IMR-90 (cell line): ENCODE data around the gene ZAR1. TPM values are rescaled to one million over a fixed set of nuclear protein-coding genes. Genes with fewer than 3 reads are reported as not detected.

Experiments used
- ATAC-seq: fragments of 200-7000 bp; cut with Tn5 transposase; 2 replicates; pipeline ENCODE4 v1.9.1; 2020; ENCODE audit warnings: low read depth, mild to moderate bottlenecking, moderate library complexity
- BruUV-seq: library from RNA; stranded (reverse); fragments of 400-500 nt; replicated peaks from 2 replicates; lab custom pipeline; 2021; lab: Mats Ljungman, UMichigan
- CTCF ChIA-PET: fragments of 300-600 bp; formaldehyde crosslinking; extraction: SDS; loops from one replicate; lab custom pipeline; 2021; ENCODE audit warnings: antibody characterized with exemption; lab: Yijun Ruan, JAX
- POLR2A ChIA-PET: fragments of 300-600 bp; sonication (Branson Sonifier 250); formaldehyde crosslinking; loops from one replicate; lab custom pipeline; 2022; ENCODE audit warnings: antibody characterized with exemption; ENCODE audit not compliant: unreplicated experiment; lab: Charles Lee
- DNase-seq: peaks from one replicate; pipeline ENCODE4 v3.0.0; 2013
- H2AFZ ChIP-seq: replicated peaks from 2 replicates; pipeline ENCODE3; 2013; ENCODE audit warnings: low read length, mild to moderate bottlenecking; ENCODE audit not compliant: poor library complexity
- H2AK5ac ChIP-seq: 2 replicates; pipeline ENCODE4 v1.6.1; 2013; ENCODE audit warnings: low read depth, low read length, inconsistent platforms
- H2AK9ac ChIP-seq: replicated peaks from 2 replicates; pipeline ENCODE3; 2013; ENCODE audit warnings: mild to moderate bottlenecking, low read depth, low read length, moderate library complexity; ENCODE audit not compliant: poor library complexity
- H2BK120ac ChIP-seq: 2 replicates; pipeline ENCODE4 v1.6.1; 2013; ENCODE audit warnings: low read depth, low read length, inconsistent platforms
- H2BK15ac ChIP-seq: 3 replicates; pipeline ENCODE4 v1.6.1; 2013; ENCODE audit warnings: low read depth, low read length, inconsistent platforms
- H2BK20ac ChIP-seq: 2 replicates; pipeline ENCODE4 v1.6.1; 2013; ENCODE audit warnings: low read depth, mild to moderate bottlenecking, inconsistent platforms, low read length, moderate library complexity
- H2BK5ac ChIP-seq: 2 replicates; pipeline ENCODE4 v1.6.1; 2013; ENCODE audit warnings: mild to moderate bottlenecking, low read depth, low read length, inconsistent platforms; ENCODE audit not compliant: poor library complexity, severe bottlenecking
- H3K14ac ChIP-seq: replicated peaks from 2 replicates; pipeline ENCODE4 v1.6.1; 2013; ENCODE audit warnings: low read depth, low read length, inconsistent platforms
- H3K18ac ChIP-seq: 2 replicates; pipeline ENCODE4 v1.6.1; 2013; ENCODE audit warnings: low read depth, low read length, control low read depth
- H3K23ac ChIP-seq: 2 replicates; pipeline ENCODE4 v1.6.1; 2013; ENCODE audit warnings: low read depth, low read length, inconsistent platforms
- H3K27ac ChIP-seq: 2 replicates; pipeline ENCODE4 v1.5.1; 2013; ENCODE audit warnings: mild to moderate bottlenecking, control low read depth, low read length; ENCODE audit not compliant: insufficient read depth
- H3K27me3 ChIP-seq: 2 replicates; pipeline ENCODE4 v1.6.1; 2013; ENCODE audit warnings: low read length; ENCODE audit not compliant: control insufficient read depth, insufficient read depth
- H3K36me3 ChIP-seq: 2 replicates; pipeline ENCODE4 v1.6.1; 2013; ENCODE audit warnings: low read length, mixed read lengths; ENCODE audit not compliant: control insufficient read depth, insufficient read depth
- H3K4ac ChIP-seq: 2 replicates; pipeline ENCODE4 v1.6.1; 2013; ENCODE audit warnings: low read depth, low read length, inconsistent platforms
- H3K4me1 ChIP-seq: 2 replicates; pipeline ENCODE4 v1.6.1; 2013; ENCODE audit warnings: low read length, mixed read lengths; ENCODE audit not compliant: control insufficient read depth, insufficient read depth
- H3K4me2 ChIP-seq: 2 replicates; pipeline ENCODE4 v1.6.1; 2013; ENCODE audit warnings: low read depth, mild to moderate bottlenecking, control low read depth, low read length, moderate library complexity
- H3K4me3 ChIP-seq: 2 replicates; pipeline ENCODE4 v1.5.1; 2013; ENCODE audit warnings: low read depth, mild to moderate bottlenecking, control low read depth, low read length, moderate library complexity; ENCODE audit not compliant: insufficient read depth
- H3K56ac ChIP-seq: 2 replicates; pipeline ENCODE4 v1.6.1; 2013; ENCODE audit warnings: low read length, inconsistent platforms; ENCODE audit not compliant: insufficient read depth; ENCODE audit errors: extremely low read depth
- H3K79me1 ChIP-seq, 2 experiments: 2 replicates each; pipeline ENCODE4 v1.6.1; 2013; ENCODE audit warnings: low read length in 2 of 2, inconsistent platforms in 1 of 2, low read depth in 1 of 2
- H3K9ac ChIP-seq: 2 replicates; pipeline ENCODE4 v1.6.1; 2013; ENCODE audit warnings: low read depth, low read length, control low read depth
- H3K9me1 ChIP-seq: 2 replicates; pipeline ENCODE4 v1.6.1; 2013; ENCODE audit warnings: low read length, inconsistent platforms; ENCODE audit not compliant: insufficient read depth
- H3K9me3 ChIP-seq: 2 replicates; pipeline ENCODE4 v1.6.1; 2013; ENCODE audit warnings: low read length; ENCODE audit not compliant: control insufficient read depth, insufficient read depth
- H4K20me1 ChIP-seq: 2 replicates; pipeline ENCODE4 v1.6.1; 2013; ENCODE audit warnings: low read length, inconsistent platforms; ENCODE audit not compliant: insufficient read depth
- H4K5ac ChIP-seq: 2 replicates; pipeline ENCODE4 v1.6.1; 2013; ENCODE audit warnings: mild to moderate bottlenecking, low read depth, low read length, control low read depth
- H4K8ac ChIP-seq, 2 experiments: 2 replicates each; pipeline ENCODE4 v1.6.1; 2013; ENCODE audit warnings: low read depth in 2 of 2, low read length in 2 of 2, control low read depth in 1 of 2, inconsistent platforms in 1 of 2
- H4K91ac ChIP-seq: 2 replicates; pipeline ENCODE4 v1.6.1; 2013; ENCODE audit warnings: low read depth, low read length, inconsistent platforms; ENCODE audit not compliant: insufficient read depth
- BHLHE40 ChIP-seq: fragments of 150-350 bp; IDR thresholded peaks from 2 replicates; pipeline ENCODE4 v1.6.1; 2016; ENCODE audit warnings: mild to moderate bottlenecking, low read depth, low read length
- CEBPB ChIP-seq: IDR thresholded peaks from 2 replicates; pipeline ENCODE4 v1.6.1; 2012; ENCODE audit warnings: low read depth, low read length, improper control_type of control experiment
- CHD1 ChIP-seq: IDR thresholded peaks from 2 replicates; pipeline ENCODE4 v1.6.1; 2012; ENCODE audit warnings: low read depth, low read length, improper control_type of control experiment
- FOS ChIP-seq: fragments of 150-350 bp; IDR thresholded peaks from 2 replicates; pipeline ENCODE4 v1.6.1; 2016; ENCODE audit warnings: low read depth, low read length
- MAFK ChIP-seq: IDR thresholded peaks from 2 replicates; pipeline ENCODE4 v1.6.1; 2012; ENCODE audit warnings: low read depth, low read length, improper control_type of control experiment
- MAZ ChIP-seq: IDR thresholded peaks from 2 replicates; pipeline ENCODE4 v1.6.1; 2012; ENCODE audit warnings: low read depth, mild to moderate bottlenecking, low read length, improper control_type of control experiment, moderate library complexity, borderline replicate concordance
- MXI1 ChIP-seq: IDR thresholded peaks from 2 replicates; pipeline ENCODE4 v1.6.1; 2012; ENCODE audit warnings: low read depth, mild to moderate bottlenecking, low read length, moderate library complexity, borderline replicate concordance
- NFE2L2 ChIP-seq: fragments of 150-350 bp; IDR thresholded peaks from 2 replicates; pipeline ENCODE4 v1.6.1; 2016; ENCODE audit warnings: low read depth, mild to moderate bottlenecking, low read length
- POLR2A ChIP-seq: IDR thresholded peaks from 2 replicates; pipeline ENCODE4 v1.6.1; 2012; ENCODE audit warnings: mild to moderate bottlenecking, low read depth, low read length
- RAD21 ChIP-seq: IDR thresholded peaks from 2 replicates; pipeline ENCODE4 v1.6.1; 2012; ENCODE audit warnings: low read length, improper control_type of control experiment
- RCOR1 ChIP-seq: IDR thresholded peaks from 2 replicates; pipeline ENCODE4 v1.6.1; 2012; ENCODE audit warnings: mild to moderate bottlenecking, low read length, improper control_type of control experiment; ENCODE audit not compliant: insufficient replicate concordance
- RFX5 ChIP-seq: IDR thresholded peaks from 2 replicates; pipeline ENCODE4 v1.8.0; 2012; ENCODE audit warnings: low read depth, mild to moderate bottlenecking, low read length, moderate library complexity
- SMC3 ChIP-seq: fragments of 150-350 bp; IDR thresholded peaks from 2 replicates; pipeline ENCODE4 v1.6.1; 2016; ENCODE audit warnings: low read depth, mild to moderate bottlenecking, antibody characterized with exemption, low read length, moderate library complexity
- WGBS, 2 experiments: methylation state at CpG; one replicate each; pipeline versions ENCODE4 v1.1.5 to v1.1.7; 2013; ENCODE audit warnings: missing lambda C conversion rate in 2 of 2; ENCODE audit not compliant: insufficient read length in 1 of 2; ENCODE audit errors: extremely low coverage in 2 of 2; 5-methylcytosine and 5-hydroxymethylcytosine counted together
- dilution Hi-C: fragments of 300-500 bp; cut with HindIII; formaldehyde crosslinking; loops from one replicate; pipeline ENCODE4 v1.14.3; 2018; ENCODE audit warnings: low sequenced_read_pairs; ENCODE audit not compliant: unreplicated experiment
- in situ Hi-C: fragments of 300-500 bp; cut with MboI; formaldehyde crosslinking; loops from 3 replicates; pipeline ENCODE4 v1.14.3; 2019; ENCODE audit warnings: low sequenced_read_pairs, inconsistent platforms, mixed read lengths
- intact Hi-C: fragments of 100-400 bp; cut with micrococcal nuclease; formaldehyde crosslinking; loops from 2 replicates; pipeline ENCODE4 v1.10.0; 2022
- polyA plus RNA-seq, 3 experiments: library from polyadenylated mRNA; depleted of rRNA; stranded (reverse); fragments of >200 nt; gene quantifications; 2 replicates each; pipeline ENCODE4 v1.2.3, GENCODE V29; 2012; ENCODE audit warnings: low replicate concordance in 1 of 3
- total RNA-seq: library from RNA; depleted of rRNA; stranded (reverse); fragments of >200 nt; gene quantifications from 2 replicates; pipeline ENCODE4 v1.2.3, GENCODE V29; 2012
- TF ChIP-seq, protein P1 (sequence below): fragments of 150-350 bp; IDR thresholded peaks from 2 replicates; pipeline ENCODE4 v1.6.1; 2016; ENCODE audit warnings: low read depth, mild to moderate bottlenecking, low read length, moderate library complexity, borderline replicate concordance
- TF ChIP-seq, protein P2 (sequence below): fragments of 150-350 bp; IDR thresholded peaks from 2 replicates; pipeline ENCODE4 v1.6.1; 2017; ENCODE audit warnings: mild to moderate bottlenecking, antibody characterized with exemption, low read length, low read depth
- TF ChIP-seq, protein P3 (sequence below): conservative IDR thresholded peaks from 2 replicates; pipeline ENCODE4 v1.5.1; 2012; ENCODE audit warnings: mild to moderate bottlenecking, low read depth, low read length, improper control_type of control experiment

The ZAR1 gene
- total and polyA plus RNA-seq, 2 of the 4 experiments (the other 2 are of a cell fraction): not detected

DNA sequence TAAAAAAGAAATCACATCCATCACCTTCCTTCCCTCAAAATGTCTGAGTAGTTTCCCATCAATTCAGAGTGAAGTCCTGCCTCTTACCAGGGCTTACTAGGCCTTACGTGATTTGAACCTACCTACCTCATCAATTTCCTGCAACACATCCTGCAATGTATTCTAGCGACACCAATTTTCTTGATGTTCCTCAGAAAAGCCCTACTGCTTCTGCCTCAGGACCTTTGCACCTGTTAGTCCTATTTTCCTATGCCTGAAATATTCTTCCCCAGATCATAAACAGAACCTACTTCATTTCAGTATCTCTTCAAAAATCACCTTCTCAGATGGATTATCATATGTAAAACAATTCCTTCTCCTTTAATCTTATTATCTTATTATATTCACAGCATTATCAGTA, 52.8 kb downstream of the ZAR1 start:
- no peak overlapping the region for H4K5ac ChIP-seq
- ChIA-PET POLR2A (no interaction called here), CTCF (no interaction called here)
- no peak overlapping the region for H3K23ac ChIP-seq
- no TSS peak for BruUV-seq
- no peaks in the 10 kb centered on the region for H3K79me1 ChIP-seq
- no peak overlapping the region for H3K4ac ChIP-seq
- peaks cover 2% of the 10 kb centered on the region; the same call in 1 of the 2 replicates for H3K4me1 ChIP-seq
- no peak overlapping the region for H2AK9ac ChIP-seq
- in situ Hi-C loops: loop anchor here (10.0 kb wide), 1 partner anchor 408 kb away; the partner anchor contains the start of gene TXK
- no peak overlapping the region for H4K8ac ChIP-seq
- no peaks in the 10 kb centered on the region for H3K9me3 ChIP-seq
- dilution Hi-C loops: no loop called here
- H3K4me2 ChIP-seq: no peak overlapping the region
- no peak overlapping the region for H2BK15ac ChIP-seq
- peaks cover 20% of the 10 kb centered on the region for H3K36me3 ChIP-seq
- no peak overlapping the region for H3K9ac ChIP-seq
- no peaks in the 10 kb centered on the region for H3K27me3 ChIP-seq
- no peaks in the 10 kb centered on the region for H4K20me1 ChIP-seq
- no peak overlapping the region for H2BK20ac ChIP-seq
- no peak for ATAC-seq
- WGBS, 2 experiments: 90% methylated on average over 2 of the region's 2 CpGs; no CpG with 5 or more reads in 1 of the 2 experiments
- no peak overlapping the region for H3K27ac ChIP-seq
- no peak overlapping the region for H3K14ac ChIP-seq
- no peak overlapping the region for H2BK5ac ChIP-seq
- no peak overlapping the region for H3K18ac ChIP-seq
- no peak overlapping the region for H3K4me3 ChIP-seq
- H2BK120ac ChIP-seq: no peak overlapping the region
- no peak overlapping the region for H4K91ac ChIP-seq
- H2AFZ ChIP-seq: no peak overlapping the region
- no peaks in the 10 kb centered on the region for H3K9me1 ChIP-seq
- intact Hi-C loops: no loop called here
- no peak overlapping the region for H2AK5ac ChIP-seq
- no peak for DNase-seq
- no peak overlapping the region for H3K56ac ChIP-seq
- TF ChIP-seq, protein P1, sequence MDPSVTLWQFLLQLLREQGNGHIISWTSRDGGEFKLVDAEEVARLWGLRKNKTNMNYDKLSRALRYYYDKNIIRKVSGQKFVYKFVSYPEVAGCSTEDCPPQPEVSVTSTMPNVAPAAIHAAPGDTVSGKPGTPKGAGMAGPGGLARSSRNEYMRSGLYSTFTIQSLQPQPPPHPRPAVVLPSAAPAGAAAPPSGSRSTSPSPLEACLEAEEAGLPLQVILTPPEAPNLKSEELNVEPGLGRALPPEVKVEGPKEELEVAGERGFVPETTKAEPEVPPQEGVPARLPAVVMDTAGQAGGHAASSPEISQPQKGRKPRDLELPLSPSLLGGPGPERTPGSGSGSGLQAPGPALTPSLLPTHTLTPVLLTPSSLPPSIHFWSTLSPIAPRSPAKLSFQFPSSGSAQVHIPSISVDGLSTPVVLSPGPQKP: no peak
- TF ChIP-seq RFX5 (no peak), BHLHE40 (no peak), CEBPB (no peak), FOS (no peak), POLR2A (no peak), NFE2L2 (no peak), MAZ (no peak), MAFK (no peak), SMC3 (no peak), RAD21 (no peak), RCOR1 (no peak), CHD1 (no peak), MXI1 (no peak)
- TF ChIP-seq, protein P2, sequence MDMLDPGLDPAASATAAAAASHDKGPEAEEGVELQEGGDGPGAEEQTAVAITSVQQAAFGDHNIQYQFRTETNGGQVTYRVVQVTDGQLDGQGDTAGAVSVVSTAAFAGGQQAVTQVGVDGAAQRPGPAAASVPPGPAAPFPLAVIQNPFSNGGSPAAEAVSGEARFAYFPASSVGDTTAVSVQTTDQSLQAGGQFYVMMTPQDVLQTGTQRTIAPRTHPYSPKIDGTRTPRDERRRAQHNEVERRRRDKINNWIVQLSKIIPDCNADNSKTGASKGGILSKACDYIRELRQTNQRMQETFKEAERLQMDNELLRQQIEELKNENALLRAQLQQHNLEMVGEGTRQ: no peak
- TF ChIP-seq, protein P3, sequence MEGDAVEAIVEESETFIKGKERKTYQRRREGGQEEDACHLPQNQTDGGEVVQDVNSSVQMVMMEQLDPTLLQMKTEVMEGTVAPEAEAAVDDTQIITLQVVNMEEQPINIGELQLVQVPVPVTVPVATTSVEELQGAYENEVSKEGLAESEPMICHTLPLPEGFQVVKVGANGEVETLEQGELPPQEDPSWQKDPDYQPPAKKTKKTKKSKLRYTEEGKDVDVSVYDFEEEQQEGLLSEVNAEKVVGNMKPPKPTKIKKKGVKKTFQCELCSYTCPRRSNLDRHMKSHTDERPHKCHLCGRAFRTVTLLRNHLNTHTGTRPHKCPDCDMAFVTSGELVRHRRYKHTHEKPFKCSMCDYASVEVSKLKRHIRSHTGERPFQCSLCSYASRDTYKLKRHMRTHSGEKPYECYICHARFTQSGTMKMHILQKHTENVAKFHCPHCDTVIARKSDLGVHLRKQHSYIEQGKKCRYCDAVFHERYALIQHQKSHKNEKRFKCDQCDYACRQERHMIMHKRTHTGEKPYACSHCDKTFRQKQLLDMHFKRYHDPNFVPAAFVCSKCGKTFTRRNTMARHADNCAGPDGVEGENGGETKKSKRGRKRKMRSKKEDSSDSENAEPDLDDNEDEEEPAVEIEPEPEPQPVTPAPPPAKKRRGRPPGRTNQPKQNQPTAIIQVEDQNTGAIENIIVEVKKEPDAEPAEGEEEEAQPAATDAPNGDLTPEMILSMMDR: no peak
